Parathyroid adenoma (tissue), 2 donors: Measurements from ENCODE around the gene SMPDL3B.

ENCODE experiments used
- H2AFZ ChIP-seq: fragments of 300-600 bp; sonication (generic); one replicate; pipeline ENCODE4 v1.7.0; 2017; ENCODE audit warnings: antibody characterized with exemption, mild to moderate bottlenecking
- H3K27ac ChIP-seq: fragments of 300-600 bp; sonication (generic); one replicate; pipeline ENCODE4 v1.7.0; 2017
- H3K27me3 ChIP-seq: fragments of 300-600 bp; sonication (generic); one replicate; pipeline ENCODE4 v1.7.0; 2017; ENCODE audit warnings: low read length; ENCODE audit not compliant: control insufficient read depth, insufficient read depth
- H3K36me3 ChIP-seq: fragments of 300-600 bp; sonication (generic); one replicate; pipeline ENCODE4 v1.7.0; 2017; ENCODE audit warnings: low read length; ENCODE audit not compliant: control insufficient read depth, insufficient read depth
- H3K4me1 ChIP-seq: fragments of 300-600 bp; sonication (generic); one replicate; pipeline ENCODE4 v1.7.0; 2017; ENCODE audit warnings: control low read depth
- H3K4me2 ChIP-seq: fragments of 300-600 bp; sonication (generic); one replicate; pipeline ENCODE4 v1.7.0; 2017; ENCODE audit warnings: low read length
- H3K4me3 ChIP-seq: fragments of 300-600 bp; sonication (generic); one replicate; pipeline ENCODE4 v1.7.0; 2017; ENCODE audit warnings: low read depth, low read length
- H3K79me2 ChIP-seq: fragments of 300-600 bp; sonication (generic); one replicate; pipeline ENCODE4 v1.7.0; 2017; ENCODE audit warnings: control low read depth
- H3K9ac ChIP-seq: fragments of 300-600 bp; sonication (generic); one replicate; pipeline ENCODE4 v1.7.0; 2017; ENCODE audit warnings: mild to moderate bottlenecking
- H3K9me3 ChIP-seq: fragments of 300-600 bp; sonication (generic); one replicate; pipeline ENCODE4 v1.7.0; 2017; ENCODE audit warnings: low read length; ENCODE audit not compliant: control insufficient read depth
- TF ChIP-seq, protein P1 (sequence below): fragments of 300-600 bp; sonication (generic); IDR thresholded peaks from one replicate; pipeline ENCODE4 v1.7.0; 2017; ENCODE audit warnings: antibody characterized with exemption, mild to moderate bottlenecking
- donor health status: primary hyperparathyroidism.

SMPDL3B gene

DNA sequence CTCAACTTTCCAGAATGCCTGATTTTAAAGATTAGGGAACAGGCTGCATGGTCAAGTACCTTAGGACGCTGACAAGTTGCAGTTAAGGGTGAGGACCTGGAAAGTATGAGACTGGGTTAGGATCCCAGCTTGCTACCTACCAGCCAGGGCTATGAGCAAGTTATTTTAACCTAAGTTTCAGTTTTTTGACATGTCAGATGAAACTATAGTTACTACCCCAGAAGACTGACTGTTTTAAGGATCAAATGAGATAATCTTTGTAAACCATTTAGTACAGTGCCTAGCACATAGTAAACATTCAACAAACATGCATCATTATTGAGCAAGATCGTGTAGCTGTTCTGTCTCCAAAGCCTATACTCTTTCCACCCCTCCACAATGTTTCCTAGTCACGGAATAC is 48.1 kb upstream of the SMPDL3B start:
- Histone ChIP-seq H3K9me3 (no peaks in the 10 kb centered on the region), H3K79me2 (no peaks in the 10 kb centered on the region), H2AFZ (no peak overlapping the region), H3K27ac (no peak overlapping the region), H3K36me3 (no peaks in the 10 kb centered on the region), H3K27me3 (no peaks in the 10 kb centered on the region), H3K4me3 (no peak overlapping the region), H3K9ac (no peak overlapping the region), H3K4me2 (no peak overlapping the region), H3K4me1 (peaks cover 9% of the 10 kb centered on the region)
- TF ChIP-seq, protein P1, sequence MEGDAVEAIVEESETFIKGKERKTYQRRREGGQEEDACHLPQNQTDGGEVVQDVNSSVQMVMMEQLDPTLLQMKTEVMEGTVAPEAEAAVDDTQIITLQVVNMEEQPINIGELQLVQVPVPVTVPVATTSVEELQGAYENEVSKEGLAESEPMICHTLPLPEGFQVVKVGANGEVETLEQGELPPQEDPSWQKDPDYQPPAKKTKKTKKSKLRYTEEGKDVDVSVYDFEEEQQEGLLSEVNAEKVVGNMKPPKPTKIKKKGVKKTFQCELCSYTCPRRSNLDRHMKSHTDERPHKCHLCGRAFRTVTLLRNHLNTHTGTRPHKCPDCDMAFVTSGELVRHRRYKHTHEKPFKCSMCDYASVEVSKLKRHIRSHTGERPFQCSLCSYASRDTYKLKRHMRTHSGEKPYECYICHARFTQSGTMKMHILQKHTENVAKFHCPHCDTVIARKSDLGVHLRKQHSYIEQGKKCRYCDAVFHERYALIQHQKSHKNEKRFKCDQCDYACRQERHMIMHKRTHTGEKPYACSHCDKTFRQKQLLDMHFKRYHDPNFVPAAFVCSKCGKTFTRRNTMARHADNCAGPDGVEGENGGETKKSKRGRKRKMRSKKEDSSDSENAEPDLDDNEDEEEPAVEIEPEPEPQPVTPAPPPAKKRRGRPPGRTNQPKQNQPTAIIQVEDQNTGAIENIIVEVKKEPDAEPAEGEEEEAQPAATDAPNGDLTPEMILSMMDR: no peak

DNA sequence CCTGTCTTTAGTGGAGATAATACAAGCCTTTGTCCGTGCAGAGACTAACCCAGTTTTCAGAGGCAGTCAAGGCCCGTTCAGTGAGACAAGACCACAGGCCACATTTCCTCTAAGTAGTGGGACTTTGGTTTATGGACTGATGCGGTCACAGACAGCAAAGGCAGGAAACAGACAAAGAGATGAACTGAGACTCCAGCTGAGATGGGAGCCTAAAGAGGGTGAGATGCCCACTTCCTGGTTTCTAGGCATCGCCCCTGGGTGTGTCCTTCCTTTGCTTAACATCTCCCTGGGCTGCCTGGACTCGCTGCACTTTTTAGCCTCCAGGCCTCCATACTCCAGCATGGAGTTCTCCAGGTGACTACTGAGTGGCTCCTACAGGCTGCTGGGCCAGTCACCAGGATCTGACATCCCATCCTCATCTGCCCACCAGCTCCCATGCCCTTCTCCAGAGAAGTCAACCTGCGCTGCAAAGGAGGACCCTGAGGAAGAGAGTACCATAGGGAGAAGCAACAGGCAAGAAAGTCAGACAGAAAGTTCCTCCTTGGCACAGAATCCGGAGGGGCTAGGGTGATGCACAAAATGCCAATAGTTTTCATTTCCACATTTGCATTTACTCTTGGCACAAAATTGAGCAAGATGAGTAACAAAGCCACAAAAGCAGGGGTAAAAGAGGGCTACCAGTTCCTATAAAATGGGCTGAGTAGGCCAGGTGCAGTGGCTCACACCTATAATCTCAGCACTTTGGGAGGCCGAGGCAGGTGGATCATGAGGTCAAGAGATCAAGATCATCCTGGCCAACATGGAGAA is 47.4 kb upstream of the SMPDL3B start:
- Histone ChIP-seq H3K27ac (no peak overlapping the region), H3K4me1 (peaks cover 9% of the 10 kb centered on the region), H2AFZ (no peak overlapping the region), H3K36me3 (no peaks in the 10 kb centered on the region), H3K79me2 (no peaks in the 10 kb centered on the region), H3K4me3 (no peak overlapping the region), H3K4me2 (no peak overlapping the region), H3K9me3 (no peaks in the 10 kb centered on the region), H3K27me3 (no peaks in the 10 kb centered on the region), H3K9ac (no peak overlapping the region)
- TF ChIP-seq, protein P1: no peak

DNA sequence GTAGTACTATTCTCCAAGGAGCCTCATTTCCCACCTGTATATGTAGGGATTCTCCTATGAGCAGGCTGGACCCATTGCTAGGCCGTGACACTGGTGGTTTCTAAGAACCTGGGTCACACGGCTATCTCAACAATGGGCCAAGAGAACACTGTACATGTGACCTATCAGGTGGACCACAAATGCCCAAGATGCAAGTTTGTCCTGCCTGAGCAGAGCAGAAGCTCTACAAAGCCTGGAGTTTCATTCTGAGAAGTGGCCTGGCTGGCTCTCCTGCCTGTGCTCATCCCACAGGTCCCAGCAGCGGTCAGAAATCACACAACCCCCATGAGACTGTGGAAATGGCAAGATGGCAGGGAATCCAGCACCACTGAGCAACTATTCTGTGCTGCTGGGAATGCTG is 45.3 kb upstream of the SMPDL3B start:
- H3K36me3 ChIP-seq: no peaks in the 10 kb centered on the region
- H3K27ac ChIP-seq: no peak overlapping the region

DNA sequence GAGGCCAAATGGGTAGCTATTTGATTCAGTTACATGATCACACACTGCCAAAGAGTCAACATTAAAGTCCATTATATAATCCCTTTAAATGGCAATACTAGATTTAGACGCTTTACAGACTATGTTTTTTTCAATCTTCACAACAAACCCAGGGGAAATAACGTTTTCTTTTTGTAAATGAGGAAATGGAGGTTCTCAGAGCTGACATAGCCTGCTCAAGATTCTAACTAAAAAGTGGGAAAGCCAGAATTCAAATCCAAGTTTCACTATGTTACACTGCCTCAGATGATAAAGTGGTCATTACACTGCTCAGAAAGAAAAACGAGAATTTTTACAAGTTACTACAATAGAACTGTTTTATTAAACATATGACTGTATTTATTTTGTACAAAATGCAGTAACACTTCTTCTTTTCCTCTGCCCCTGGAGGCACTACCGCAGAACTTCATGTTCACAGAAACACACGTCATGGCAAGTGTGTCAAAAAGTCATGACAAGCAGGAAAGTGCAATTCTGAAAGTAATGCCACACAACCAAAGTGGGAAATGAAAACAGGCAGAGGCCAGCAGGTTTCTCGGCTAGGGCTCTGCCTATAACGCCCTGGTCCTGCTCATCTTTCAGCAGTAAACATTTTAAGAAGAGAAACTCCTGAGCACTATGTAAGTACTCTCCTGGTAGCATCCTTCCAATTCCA is 43.5 kb upstream of the SMPDL3B start:
- Histone ChIP-seq H3K36me3 (no peaks in the 10 kb centered on the region), H3K4me1 (no peaks in the 10 kb centered on the region), H3K27me3 (no peaks in the 10 kb centered on the region), H3K27ac (peak overlapping the region; percentile 51), H3K4me2 (no peak overlapping the region), H3K79me2 (no peaks in the 10 kb centered on the region), H3K9me3 (no peaks in the 10 kb centered on the region), H3K9ac (no peak overlapping the region), H3K4me3 (no peak overlapping the region), H2AFZ (no peak overlapping the region)
- TF ChIP-seq, protein P1: no peak

More for the DNA sequence above, 45.3 kb upstream of the SMPDL3B start:
- Histone ChIP-seq H3K4me2 (no peak overlapping the region), H3K79me2 (no peaks in the 10 kb centered on the region), H3K9ac (no peak overlapping the region), H3K4me3 (no peak overlapping the region), H2AFZ (no peak overlapping the region), H3K4me1 (no peaks in the 10 kb centered on the region), H3K27me3 (no peaks in the 10 kb centered on the region), H3K9me3 (no peaks in the 10 kb centered on the region)
- TF ChIP-seq, protein P1: no peak
